Keratinocyte (primary cell): ENCODE measurements around the gene CZIB. TPM values are rescaled to one million over a fixed set of nuclear protein-coding genes. Genes with fewer than 3 reads are reported as not detected.

Source experiments
- DNase-seq: peaks from one replicate; pipeline ENCODE4 v3.0.0-alpha.2; 2011; ENCODE audit warnings: low read depth, missing footprints, low spot score
- FAIRE-seq: peaks from 2 replicates; lab custom pipeline; 2011; peaks lifted over from hg19 to GRCh38; lab: Jason Lieb, UNC
- H2AFZ ChIP-seq: 2 replicates; pipeline ENCODE4 v1.6.0; 2012; ENCODE audit warnings: low read length, control low read depth, inconsistent platforms; ENCODE audit not compliant: control insufficient read depth
- H3K27ac ChIP-seq: 2 replicates; pipeline ENCODE4 v1.5.1; 2011; ENCODE audit warnings: low read length; ENCODE audit not compliant: control insufficient read depth, insufficient read depth
- H3K27me3 ChIP-seq: 3 replicates; pipeline ENCODE4 v1.6.0; 2011; ENCODE audit warnings: low read length; ENCODE audit not compliant: control insufficient read depth, insufficient read depth; ENCODE audit errors: extremely low read depth
- H3K36me3 ChIP-seq, 2 experiments: 2 replicates in 1 of 2; 3 replicates in 1 of 2; pipeline ENCODE4 v1.5.1; 2011; ENCODE audit warnings: low read length in 2 of 2, mild to moderate bottlenecking in 1 of 2; ENCODE audit not compliant: control insufficient read depth in 2 of 2, insufficient read depth in 2 of 2; ENCODE audit errors: extremely low read depth in 1 of 2
- H3K4me1 ChIP-seq: 3 replicates; pipeline ENCODE4 v1.5.1; 2011; ENCODE audit warnings: low read length; ENCODE audit not compliant: control insufficient read depth, insufficient read depth; ENCODE audit errors: extremely low read depth
- H3K4me2 ChIP-seq: 3 replicates; pipeline ENCODE4 v1.6.0; 2011; ENCODE audit warnings: low read depth, low read length; ENCODE audit not compliant: control insufficient read depth, insufficient read depth; ENCODE audit errors: extremely low read depth
- H3K4me3 ChIP-seq, 3 experiments: fragments of 200-600 bp in 1 of 3; sonication (generic) in 1 of 3; 2 replicates in 2 of 3; 3 replicates in 1 of 3; pipeline ENCODE4 v1.5.1; 2011 to 2016; ENCODE audit warnings: low read length in 3 of 3, mild to moderate bottlenecking in 3 of 3, control low read depth in 2 of 3, inconsistent platforms in 1 of 3, low read depth in 1 of 3, mixed read lengths in 1 of 3, mixed run types in 1 of 3, moderate library complexity in 1 of 3; ENCODE audit not compliant: control insufficient read depth in 2 of 3, insufficient read depth in 2 of 3; ENCODE audit errors: extremely low read depth in 1 of 3
- H3K79me2 ChIP-seq: 2 replicates; pipeline ENCODE4 v1.6.0; 2012; ENCODE audit warnings: low read length; ENCODE audit not compliant: control insufficient read depth, insufficient read depth
- H3K9ac ChIP-seq: 3 replicates; pipeline ENCODE4 v1.6.0; 2011; ENCODE audit warnings: low read length; ENCODE audit not compliant: control insufficient read depth, insufficient read depth; ENCODE audit errors: extremely low read depth
- H3K9me1 ChIP-seq: 3 replicates; pipeline ENCODE4 v1.6.0; 2011; ENCODE audit warnings: low read length; ENCODE audit not compliant: control insufficient read depth, insufficient read depth; ENCODE audit errors: extremely low read depth
- H3K9me3 ChIP-seq: 2 replicates; pipeline ENCODE4 v1.5.1; 2012; ENCODE audit warnings: low read depth, low read length; ENCODE audit not compliant: control insufficient read depth
- H4K20me1 ChIP-seq: 3 replicates; pipeline ENCODE4 v1.6.0; 2011; ENCODE audit warnings: low read length; ENCODE audit not compliant: control insufficient read depth, insufficient read depth; ENCODE audit errors: extremely low read depth
- CTCF ChIP-seq, 3 experiments: IDR thresholded peaks in 1 of 3; conservative IDR thresholded peaks in 1 of 3; optimal IDR thresholded peaks in 1 of 3; 2 replicates in 2 of 3; 3 replicates in 1 of 3; pipeline versions ENCODE3 to v1.5.1; 2011; ENCODE audit warnings: low read length in 3 of 3, mild to moderate bottlenecking in 3 of 3, moderate library complexity in 2 of 3, control low read depth in 1 of 3, inconsistent platforms in 1 of 3; ENCODE audit not compliant: insufficient read depth in 2 of 3; ENCODE audit errors: extremely low read depth in 1 of 3
- EZH2 ChIP-seq: IDR thresholded peaks from one replicate; pipeline ENCODE4 v1.6.1; 2012; ENCODE audit warnings: inconsistent platforms, mild to moderate bottlenecking, low read length, moderate library complexity
- dilution Hi-C: fragments of 300-500 bp; cut with MboI; formaldehyde crosslinking; loops from one replicate; pipeline ENCODE4 v1.7.0; 2020; ENCODE audit warnings: low sequenced_read_pairs; ENCODE audit not compliant: extremely low pct_ligation_motif_present
- polyA plus RNA-seq, 5 experiments: library from polyadenylated mRNA; depleted of rRNA in 3 of 5; stranded (reverse) in 3 of 5; stranded (forward) in 1 of 5; unstranded in 1 of 5; fragments of >200 nt; gene quantifications; 1 replicate in 1 of 5; 2 replicates in 3 of 5; 3 replicates in 1 of 5; pipeline versions ENCODE4 v1.2.1 to v1.2.3, GENCODE V29; 2011 to 2012; ENCODE audit warnings: missing spikeins in 2 of 5, low read depth in 1 of 5, low replicate concordance in 1 of 5

The CZIB gene
- polyA plus RNA-seq, 1 donor (not counting 4 experiments of a cell fraction or from before 2014, with no cell fraction given) = 52.6 TPM

DNA sequence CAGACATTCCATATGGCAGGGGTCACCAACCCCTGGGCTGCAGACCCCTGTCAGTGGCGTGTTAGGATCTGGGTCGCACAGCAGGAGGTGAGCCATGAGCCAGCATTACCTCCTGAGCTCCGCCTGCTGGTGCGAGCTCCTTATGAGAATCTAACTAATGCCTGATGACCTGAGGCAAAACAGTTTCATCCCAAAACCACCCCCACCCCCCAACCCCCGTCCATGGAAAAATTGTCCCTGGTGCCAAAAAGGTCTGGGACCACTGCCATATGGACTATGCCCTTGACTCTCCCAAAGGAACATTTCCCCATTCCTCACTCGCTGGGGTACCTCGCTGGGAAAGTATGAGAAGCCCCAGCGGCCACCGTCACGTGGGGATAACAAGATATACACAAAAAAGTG, 30.2 kb downstream of the CZIB start:
- Histone ChIP-seq H3K4me3 (no peak overlapping the region), H4K20me1 (no peaks in the 10 kb centered on the region), H3K4me2 (no peak overlapping the region), H3K4me1 (peaks cover 8% of the 10 kb centered on the region), H3K36me3 (no peaks in the 10 kb centered on the region), H2AFZ (no peak overlapping the region), H3K9ac (no peak overlapping the region), H3K27ac (no peak overlapping the region), H3K9me3 (no peaks in the 10 kb centered on the region), H3K79me2 (no peaks in the 10 kb centered on the region), H3K27me3 (no peaks in the 10 kb centered on the region), H3K9me1 (no peaks in the 10 kb centered on the region)
- no peak for TF ChIP-seq CTCF (optimal IDR thresholded peaks at IDR 0.05 in 1 of 3, IDR thresholded peaks at IDR 0.05 in 1 of 3, conservative IDR thresholded peaks at IDR 0.05 in 1 of 3; ENCODE audit: extremely low read depth in 1 of 3, insufficient read depth in 2 of 3, low read length in 3 of 3)
- no peak for TF ChIP-seq EZH2
- no peak for FAIRE-seq
- no peak for DNase-seq
- dilution Hi-C loops = no loop called here

GRCh38 chr1:53189061-53189460, 31.4 kb downstream of the CZIB start:
- no peak for FAIRE-seq
- dilution Hi-C loops = no loop called here
- no peak overlapping the region for H2AFZ ChIP-seq

More at GRCh38 chr1:53189061-53189460, 31.4 kb downstream of the CZIB start:
- H3K9ac ChIP-seq = no peak overlapping the region
- no peaks in the 10 kb centered on the region for H4K20me1 ChIP-seq
- H3K4me3 ChIP-seq = no peak overlapping the region
- no peaks in the 10 kb centered on the region for H3K36me3 ChIP-seq
- H3K4me1 ChIP-seq = peaks cover 8% of the 10 kb centered on the region
- H3K4me2 ChIP-seq = no peak overlapping the region
- no peaks in the 10 kb centered on the region for H3K79me2 ChIP-seq
- TF ChIP-seq CTCF (optimal IDR thresholded peaks at IDR 0.05 in 1 of 3, IDR thresholded peaks at IDR 0.05 in 1 of 3, conservative IDR thresholded peaks at IDR 0.05 in 1 of 3; ENCODE audit: extremely low read depth in 1 of 3, insufficient read depth in 2 of 3, low read length in 3 of 3) (no peak), EZH2 (no peak)
- H3K9me3 ChIP-seq = no peaks in the 10 kb centered on the region
- H3K27me3 ChIP-seq = no peaks in the 10 kb centered on the region
- H3K27ac ChIP-seq = no peak overlapping the region
- no peaks in the 10 kb centered on the region for H3K9me1 ChIP-seq
- DNase-seq = no peak
